ENCODE measurements around the gene CBR3.

GRCh38 chr21:36162631-36163030 is 27.8 kb downstream of the CBR3 start:
- TF ChIP-seq GATA3 (IDR thresholded peaks at IDR 0.05; ENCODE audit: low read depth, low read length) (no peak), GATA2 (IDR thresholded peaks at IDR 0.05; ENCODE audit: low read depth, low read length) (no peak)

All from SH-SY5Y (cell line).